Activated CD8-positive, alpha-beta memory T cell treated with anti-CD3 and anti-CD28 coated beads for 36 hours (primary cell): ENCODE results near the gene INHBE. TPM values are rescaled to one million over a fixed set of nuclear protein-coding genes. Genes with fewer than 3 reads are reported as not detected.
"Not testable (repeated sequence)": the region's sequence is repeated elsewhere in the genome, so short reads cannot be mapped to it uniquely, and the experiment has no call there.

Experiments used
- CTCF ChIA-PET: fragments of 350-600 bp; sonication (Branson Sonifier 250); formaldehyde crosslinking; loops from one replicate; lab custom pipeline; 2021; ENCODE audit warnings: antibody characterized with exemption; lab: Charles Lee
- POLR2A ChIA-PET: fragments of 350-600 bp; sonication (Branson Sonifier 250); formaldehyde crosslinking; loops from one replicate; lab custom pipeline; 2021; ENCODE audit warnings: antibody characterized with exemption; lab: Charles Lee
- total RNA-seq, 2 experiments: library from RNA; stranded (reverse); gene quantifications; one replicate each; pipeline ENCODE4 v1.2.3, GENCODE V29; 2021

The INHBE gene
- total RNA-seq, 2 experiments from 2014 or later, result 1.1 to 1.2 TPM

GRCh38 chr12:57496822-57497221, 41.7 kb downstream of the INHBE start:
- CTCF ChIA-PET, result interaction anchor here (0.7 to 1.4 kb wide), 3 partner anchors 22 to 255 kb away, joined by 3 read pairs; no protein-coding TSS in a partner anchor
- POLR2A ChIA-PET, result interaction anchor here (0.5 kb wide), 1 partner anchor 17 kb away, joined by 3 read pairs; no protein-coding TSS in a partner anchor

GRCh38 chr12:57497223-57498131, 42.4 kb downstream of the INHBE start:
- ChIA-PET CTCF (interaction anchor here (0.7 to 1.4 kb wide), 3 partner anchors 22 to 256 kb away, joined by 3 read pairs; no protein-coding TSS in a partner anchor), POLR2A (interaction anchor here (0.5 to 0.6 kb wide), 2 partner anchors 11 to 17 kb away, joined by 3 to 4 read pairs; no protein-coding TSS in a partner anchor)

- ChIA-PET POLR2A (interaction anchor here (0.6 kb wide), 1 partner anchor 11 kb away, joined by 4 read pairs; no protein-coding TSS in a partner anchor), CTCF (no interaction called here)
These were observed 43.0 kb downstream of the INHBE start for GRCh38 chr12:57498132-57498502.

GRCh38 chr12:57498571-57498970, 43.5 kb downstream of the INHBE start:
- CTCF ChIA-PET, result no interaction called here
- POLR2A ChIA-PET, result no interaction called here

GRCh38 chr12:57500213-57500612, 45.1 kb downstream of the INHBE start:
- ChIA-PET CTCF (no interaction called here), POLR2A (no interaction called here)

GRCh38 chr12:57502311-57502969, 47.3 kb downstream of the INHBE start:
- POLR2A ChIA-PET, result interaction anchor here (0.6 to 1.4 kb wide), 2 partner anchors 13 to 238 kb away, joined by 3 to 9 read pairs; no protein-coding TSS in a partner anchor
- CTCF ChIA-PET, result interaction anchor here (0.6 kb wide), 2 partner anchors 22 to 100 kb away, joined by 3 to 4 read pairs; no protein-coding TSS in a partner anchor

GRCh38 chr12:57506541-57506940, 51.4 kb downstream of the INHBE start:
- POLR2A ChIA-PET, result not testable (repeated sequence)
- CTCF ChIA-PET, result interaction anchor here (1.1 kb wide), 1 partner anchor 10 kb away, joined by 3 read pairs; no protein-coding TSS in a partner anchor

Other genes starting within 250 kb of the INHBE start
- gene NXPH4, start 238.5 kb upstream of the INHBE start, total RNA-seq, result under 1 TPM; 0.38 to 0.40 TPM
- 100 to 1,000 TPM; 474 to 496 TPM for gene SHMT2, start 225.6 kb upstream of the INHBE start, total RNA-seq
- 1 to 10 TPM in 1 of 2 experiments, under 1 TPM in 1; 0.71 to 1.4 TPM for gene STAC3, start 204.1 kb upstream of the INHBE start, total RNA-seq
- 10 to 100 TPM; 28.0 to 29.7 TPM for gene R3HDM2, start 24.3 kb upstream of the INHBE start, total RNA-seq
- not detected for gene INHBC, start 20.5 kb upstream of the INHBE start, total RNA-seq
- gene GLI1, start 4.5 kb downstream of the INHBE start, total RNA-seq, result under 1 TPM; 0.46 to 0.50 TPM
- gene ARHGAP9, start 24.6 kb downstream of the INHBE start, total RNA-seq, result 100 to 1,000 TPM; 130 to 133 TPM
- gene MARS1, start 32.8 kb downstream of the INHBE start, total RNA-seq, result 100 to 1,000 TPM; 438 to 455 TPM
- gene DDIT3, start 65.2 kb downstream of the INHBE start, total RNA-seq, result 1 to 10 TPM; 9.6 to 9.8 TPM
- 10 to 100 TPM; 53.3 to 53.4 TPM for gene MBD6, start 67.5 kb downstream of the INHBE start, total RNA-seq
- 10 to 100 TPM; 84.3 to 88.2 TPM for gene DCTN2, start 91.9 kb downstream of the INHBE start, total RNA-seq
- gene KIF5A, start 94.7 kb downstream of the INHBE start, total RNA-seq, result 1 to 10 TPM; 1.7 to 2.0 TPM
- gene PIP4K2C, start 135.9 kb downstream of the INHBE start, total RNA-seq, result 10 to 100 TPM; 22.3 to 24.4 TPM
- gene DTX3, start 149.5 kb downstream of the INHBE start, total RNA-seq, result 10 to 100 TPM; 13.3 to 14.5 TPM
- gene ARHGEF25, start 156.1 kb downstream of the INHBE start, total RNA-seq, result 1 to 10 TPM; 1.6 to 2.3 TPM
- gene B4GALNT1, start 177.9 kb downstream of the INHBE start, total RNA-seq, result 1 to 10 TPM; 3.2 TPM
- gene OS9, start 238.8 kb downstream of the INHBE start, total RNA-seq, result 10 to 100 TPM; 77.3 to 83.5 TPM